Erythroblast (primary cell): ENCODE data around the gene TMEM106A.
"Not testable (repeated sequence)": the region's sequence is repeated elsewhere in the genome, so short reads cannot be mapped to it uniquely, and the experiment has no call there.

Source experiments
- GATA1 ChIP-seq: IDR thresholded peaks from 2 replicates; pipeline ENCODE4 v1.6.1; 2011; ENCODE audit warnings: low read depth, mild to moderate bottlenecking, control low read depth, low read length, moderate library complexity
- POLR2A ChIP-seq: IDR thresholded peaks from 2 replicates; pipeline ENCODE4 v1.6.1; 2011; ENCODE audit warnings: mild to moderate bottlenecking, low read length

GRCh38 chr17:43239597-43239996 lies 27.9 kb downstream of the TMEM106A start:
- TF ChIP-seq POLR2A, GATA1: not testable (repeated sequence)
